HG03520 (cell line): ENCODE measurements around the gene MRPL43.
"Not testable (repeated sequence)": the region's sequence is repeated elsewhere in the genome, so short reads cannot be mapped to it uniquely, and the experiment has no call there.

ENCODE experiments used
- ATAC-seq: cut with Tn5 transposase; IDR thresholded peaks from one replicate; pipeline ENCODE4 v1.9.1; 2021; ENCODE audit warnings: mild to moderate bottlenecking, moderate library complexity; ENCODE audit not compliant: unreplicated experiment

Gene MRPL43

DNA sequence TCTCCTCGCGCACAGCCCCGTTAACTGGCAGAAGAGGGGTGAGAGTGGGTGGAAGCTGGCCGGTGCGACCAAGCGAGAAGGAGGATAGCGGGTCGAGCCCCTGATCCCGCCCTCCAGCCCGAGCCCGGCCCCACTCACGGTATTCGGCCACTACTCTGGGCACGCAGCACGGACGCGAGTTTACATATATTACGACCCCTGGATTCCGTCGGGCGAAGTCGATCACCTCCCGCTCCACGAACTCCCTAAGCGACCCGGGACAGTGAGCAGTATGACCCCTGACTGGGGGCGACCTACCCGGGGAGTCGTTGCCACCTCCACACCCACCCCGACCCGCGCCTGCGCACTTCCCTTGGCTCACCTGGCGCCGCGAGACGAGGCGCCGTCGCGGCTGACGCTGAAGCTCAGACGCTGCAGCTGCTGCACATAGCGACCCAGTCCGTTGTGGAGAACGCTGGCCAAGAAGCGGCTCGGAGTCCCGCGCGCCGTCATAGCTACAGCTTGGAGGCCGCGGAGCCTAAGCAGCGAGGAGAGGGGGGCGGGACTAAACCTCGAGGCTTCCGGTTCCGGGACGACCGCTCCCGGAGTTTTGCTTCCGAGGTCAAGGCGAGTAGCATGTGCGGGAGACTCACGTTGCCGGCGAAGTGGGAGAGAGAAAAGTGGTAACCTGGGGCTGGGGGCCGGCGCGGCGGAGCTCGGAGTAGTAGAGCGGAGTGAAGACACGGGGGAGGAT is at the start of gene MRPL43, which contains the start of gene TWNK:
Gene MRPL43, minus strand, starts transcription at position 546 of the 733 bp plus-strand sequence. Its CDS starts 54 bp downstream, at position 492.
Gene TWNK, plus strand, starts transcription at position 592 of the 733 bp plus-strand sequence. CDS start 668 bp downstream, outside the sequence.
- peak; percentile 79 for ATAC-seq

DNA sequence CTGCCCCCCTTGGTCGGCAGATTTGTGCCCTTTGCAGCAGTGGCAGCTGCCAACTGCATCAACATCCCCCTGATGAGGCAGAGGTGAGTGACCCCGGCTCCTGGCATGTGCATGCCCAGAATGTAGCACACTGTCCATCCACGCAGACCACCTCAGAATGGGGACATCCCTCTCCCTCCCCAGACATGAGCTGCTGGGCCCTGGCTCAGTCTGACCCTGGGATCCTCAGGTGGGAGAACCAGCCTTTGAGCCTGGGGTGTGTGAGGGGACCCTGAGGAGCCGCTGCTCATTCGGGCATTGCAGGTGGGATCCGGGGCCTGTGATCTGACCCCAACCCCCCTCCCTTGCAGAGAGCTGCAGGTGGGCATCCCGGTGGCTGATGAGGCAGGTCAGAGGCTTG is 49.4 kb upstream of the MRPL43 start:
- no peak for ATAC-seq

DNA sequence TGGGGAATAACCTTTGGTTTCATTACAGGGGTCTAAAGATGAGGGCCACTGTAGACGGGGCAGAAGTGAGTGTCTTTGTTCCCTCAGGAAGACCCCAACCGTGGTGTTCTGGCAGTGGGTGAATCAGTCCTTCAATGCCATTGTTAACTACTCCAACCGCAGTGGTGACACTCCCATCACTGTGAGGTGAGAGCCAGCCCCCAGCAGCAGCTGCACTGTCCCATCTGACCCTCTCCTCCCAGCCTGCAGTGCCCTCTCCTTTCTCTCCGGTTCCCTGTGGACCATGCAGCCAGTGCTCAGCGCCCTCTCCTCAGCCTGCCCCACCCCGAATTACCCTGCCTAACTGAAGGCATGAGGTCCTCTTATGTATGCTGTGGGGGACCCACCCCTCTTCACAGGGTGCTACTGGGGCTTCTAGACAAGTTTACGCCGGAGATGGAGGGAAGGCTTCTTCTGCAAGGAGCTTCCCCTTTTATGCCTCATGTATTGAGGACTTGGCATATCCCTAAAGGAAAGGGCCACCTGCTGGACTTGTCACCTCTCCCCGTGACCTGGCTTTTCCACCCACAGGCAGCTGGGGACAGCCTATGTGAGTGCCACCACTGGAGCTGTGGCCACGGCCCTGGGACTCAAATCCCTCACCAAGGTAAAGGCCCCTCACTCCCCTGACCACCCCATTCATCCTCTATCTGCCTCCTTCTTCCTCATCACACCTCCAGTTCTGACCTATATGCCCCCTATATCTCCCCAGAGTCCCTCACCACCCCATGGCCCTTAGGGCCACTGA is 48.8 kb upstream of the MRPL43 start:
- no peak for ATAC-seq

DNA sequence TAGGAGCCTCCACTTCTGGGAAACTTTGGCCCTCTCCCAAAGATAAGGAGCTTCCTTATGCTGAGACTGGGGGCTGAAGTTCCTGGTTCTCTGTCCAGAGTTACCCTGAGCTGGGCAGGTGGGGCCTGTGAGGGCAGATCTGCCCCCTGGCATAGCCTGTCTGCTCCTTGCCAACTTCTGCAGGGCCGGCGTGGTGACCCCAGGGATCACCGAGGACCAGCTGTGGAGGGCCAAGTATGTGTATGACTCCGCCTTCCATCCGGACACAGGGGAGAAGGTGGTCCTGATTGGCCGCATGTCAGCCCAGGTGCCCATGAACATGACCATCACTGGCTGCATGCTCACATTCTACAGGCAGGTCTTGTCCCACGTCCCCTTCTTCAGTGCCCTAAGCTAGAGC is 48.0 kb upstream of the MRPL43 start:
- no peak for ATAC-seq

DNA sequence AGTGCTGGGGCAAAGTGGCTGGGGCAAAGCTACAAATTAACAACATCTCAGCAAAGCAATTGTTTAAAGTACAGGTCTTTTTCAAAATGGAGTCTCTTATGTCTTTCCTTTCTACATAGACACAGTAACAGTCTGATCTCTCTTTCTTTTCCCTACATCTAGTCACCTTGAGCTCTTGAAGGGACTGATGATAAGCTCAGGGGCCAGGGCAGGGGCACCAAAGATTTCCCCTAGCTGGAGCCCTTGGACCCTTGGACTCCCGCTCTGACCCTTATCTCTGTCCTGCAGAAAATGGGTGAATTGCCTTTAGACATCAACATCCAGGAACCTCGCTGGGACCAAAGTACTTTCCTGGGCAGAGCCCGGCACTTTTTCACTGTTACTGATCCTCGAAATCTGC is 47.1 kb upstream of the MRPL43 start:
- ATAC-seq = not testable (repeated sequence)

DNA sequence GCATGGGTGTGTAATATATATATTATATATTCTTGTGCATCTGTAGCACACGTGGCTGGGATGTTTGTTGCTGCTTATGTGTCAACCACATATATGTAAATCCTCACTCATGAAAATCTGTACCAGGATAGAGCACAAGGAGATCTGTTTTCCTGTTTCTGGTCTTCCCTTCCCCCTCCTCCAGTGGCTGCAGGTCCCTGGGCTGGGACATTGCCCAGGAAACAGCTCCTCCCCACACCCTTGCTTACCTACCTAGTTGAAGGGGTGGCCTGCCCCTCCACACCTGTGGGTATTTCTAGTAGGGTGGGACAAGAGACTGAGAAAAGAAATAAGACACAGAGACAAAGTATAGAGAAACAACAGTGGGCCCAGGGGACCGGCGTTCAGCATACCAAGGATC is 46.0 kb upstream of the MRPL43 start:
- no peak for ATAC-seq

DNA sequence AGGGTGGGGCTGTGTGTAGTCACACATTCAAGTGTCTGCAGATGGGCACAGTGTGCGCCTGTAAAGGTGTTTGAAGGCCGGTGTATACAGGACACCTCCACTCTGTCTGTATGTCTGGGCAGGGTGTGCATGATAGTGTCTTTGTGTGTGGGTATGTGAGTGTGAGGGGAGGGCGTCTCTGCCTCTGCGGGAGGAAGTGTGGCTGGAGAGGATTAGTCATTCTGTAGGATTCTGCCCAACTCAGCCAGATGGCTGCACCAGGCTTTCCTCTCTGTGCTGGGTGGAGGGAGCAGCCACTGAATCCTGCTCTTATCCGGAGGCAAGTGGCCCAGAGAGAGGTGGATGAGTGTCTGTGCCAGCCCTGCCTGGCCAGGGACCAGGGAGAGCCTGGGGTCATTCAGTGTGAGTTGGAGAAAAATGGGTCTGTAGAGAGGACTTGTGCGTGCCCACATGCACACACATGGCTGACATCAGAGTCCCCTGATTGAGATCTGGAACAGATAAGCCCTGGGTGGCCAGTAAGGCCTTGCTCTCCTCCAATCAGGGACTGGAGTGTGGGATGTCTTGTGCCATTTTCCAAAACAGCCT is 45.4 kb upstream of the MRPL43 start:
- no peak for ATAC-seq

DNA sequence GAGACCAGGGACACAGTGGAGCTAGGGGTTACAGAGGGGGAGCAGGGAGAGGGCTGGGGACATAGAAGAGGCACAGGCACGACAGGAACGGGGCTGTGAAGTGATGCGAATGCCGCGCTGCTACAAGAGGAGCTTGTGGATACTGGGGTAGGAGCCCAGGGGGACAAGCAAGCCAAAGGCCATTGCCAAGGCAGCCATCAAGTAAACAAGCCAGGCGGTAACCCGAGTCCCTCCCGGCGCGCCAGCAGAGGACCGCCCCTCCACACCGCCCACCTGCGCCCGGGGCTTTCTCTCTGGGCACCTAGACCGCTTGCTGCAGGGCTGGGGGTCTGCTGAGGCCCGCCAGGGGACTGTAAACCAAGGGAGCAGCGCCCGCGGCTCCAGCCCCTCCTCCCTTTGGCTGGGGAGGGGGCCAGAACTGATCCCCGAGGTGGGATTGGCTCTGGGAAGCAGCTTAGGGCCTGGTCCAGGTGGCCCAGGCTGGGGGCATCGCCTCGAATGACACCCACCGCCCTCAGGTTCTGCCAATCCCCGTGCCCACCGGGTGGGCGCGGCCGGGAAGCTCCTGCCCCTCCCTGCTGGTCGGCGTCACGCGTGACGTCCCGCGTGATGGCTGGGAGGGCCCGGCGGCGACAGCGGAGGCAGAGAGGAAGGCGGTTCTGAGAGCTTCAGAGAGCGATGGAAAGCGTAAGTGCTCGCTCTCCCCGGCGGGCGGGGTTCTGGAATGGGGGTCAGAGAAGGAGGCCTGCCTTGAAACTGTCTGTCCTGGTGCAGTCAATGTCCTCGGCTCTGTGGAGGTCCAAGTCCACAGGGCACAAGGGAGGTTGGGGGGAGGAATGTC is 44.7 kb upstream of the MRPL43 start:
- no peak for ATAC-seq

DNA sequence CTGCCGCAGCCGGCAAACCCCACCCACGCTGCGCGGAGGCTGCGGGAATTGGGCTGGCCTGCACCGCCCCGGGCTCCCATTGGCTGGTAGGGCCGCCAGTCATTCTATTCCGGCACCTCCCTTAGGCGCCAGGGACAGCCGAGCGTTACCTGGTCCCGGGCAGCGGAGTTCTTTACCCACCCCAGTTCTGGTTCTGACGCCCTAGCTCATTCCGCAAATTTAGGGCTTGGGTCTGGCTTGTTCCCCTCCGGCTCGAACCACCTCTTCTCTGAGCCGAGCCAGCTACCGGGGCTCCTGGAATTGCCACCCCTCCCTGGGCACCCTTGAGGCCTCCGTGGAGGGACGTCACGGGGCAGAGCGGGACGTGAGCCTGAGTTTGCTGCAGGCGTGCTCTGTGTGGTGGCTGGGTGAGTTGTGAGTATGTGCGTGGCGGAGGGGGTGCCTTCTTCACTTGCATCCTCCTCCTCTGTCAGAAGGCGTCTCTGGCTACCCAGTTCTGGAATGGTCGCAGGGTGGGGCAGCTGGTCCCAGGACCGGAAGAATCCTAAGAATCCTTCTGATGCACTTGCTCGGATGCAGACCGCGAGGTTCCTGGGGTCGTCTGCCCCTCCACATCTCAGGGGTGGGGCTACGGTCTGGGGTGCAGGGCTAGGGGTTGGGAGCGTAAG is 44.0 kb upstream of the MRPL43 start, which contains the start of the genes PDZD7 and SFXN3:
Gene PDZD7, minus strand, starts transcription at position 2 of the 668 bp plus-strand sequence. CDS start 910 bp downstream, outside the sequence.
Gene SFXN3, plus strand, starts transcription at position 107 of the 668 bp plus-strand sequence. CDS start 3,461 bp downstream, outside the sequence.
- ATAC-seq = peak; percentile 87

DNA sequence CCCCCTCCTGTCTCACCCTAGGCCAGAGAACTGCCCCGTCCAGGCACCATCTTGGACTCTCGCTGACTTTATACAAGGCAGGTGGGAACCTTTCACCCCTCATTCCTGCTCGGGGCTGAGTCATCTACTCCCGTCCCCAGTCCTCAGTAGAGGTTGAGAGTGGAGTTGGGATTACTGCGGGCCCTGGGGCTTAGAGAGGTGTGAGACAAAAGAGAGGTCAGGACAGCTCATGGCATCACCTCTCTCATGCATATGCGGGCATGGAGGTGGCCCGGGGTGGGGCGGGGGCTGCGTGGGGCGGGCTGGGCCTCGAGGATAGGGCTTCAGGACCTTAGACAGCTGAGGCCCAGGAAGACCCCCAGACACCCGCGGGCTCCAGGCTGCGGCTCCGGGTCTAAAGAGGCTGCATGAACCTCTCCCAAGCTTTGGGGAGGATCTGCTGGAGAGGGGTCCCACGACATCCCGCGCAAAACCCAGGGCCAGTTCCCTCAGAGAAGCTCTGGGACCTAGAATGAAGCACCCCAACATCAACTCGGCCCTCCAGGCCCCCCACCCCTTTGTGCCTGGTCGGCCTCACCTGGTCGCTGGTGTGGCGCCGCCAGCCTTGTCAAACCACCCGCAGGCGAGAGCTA is 43.3 kb upstream of the MRPL43 start:
- no peak for ATAC-seq

DNA sequence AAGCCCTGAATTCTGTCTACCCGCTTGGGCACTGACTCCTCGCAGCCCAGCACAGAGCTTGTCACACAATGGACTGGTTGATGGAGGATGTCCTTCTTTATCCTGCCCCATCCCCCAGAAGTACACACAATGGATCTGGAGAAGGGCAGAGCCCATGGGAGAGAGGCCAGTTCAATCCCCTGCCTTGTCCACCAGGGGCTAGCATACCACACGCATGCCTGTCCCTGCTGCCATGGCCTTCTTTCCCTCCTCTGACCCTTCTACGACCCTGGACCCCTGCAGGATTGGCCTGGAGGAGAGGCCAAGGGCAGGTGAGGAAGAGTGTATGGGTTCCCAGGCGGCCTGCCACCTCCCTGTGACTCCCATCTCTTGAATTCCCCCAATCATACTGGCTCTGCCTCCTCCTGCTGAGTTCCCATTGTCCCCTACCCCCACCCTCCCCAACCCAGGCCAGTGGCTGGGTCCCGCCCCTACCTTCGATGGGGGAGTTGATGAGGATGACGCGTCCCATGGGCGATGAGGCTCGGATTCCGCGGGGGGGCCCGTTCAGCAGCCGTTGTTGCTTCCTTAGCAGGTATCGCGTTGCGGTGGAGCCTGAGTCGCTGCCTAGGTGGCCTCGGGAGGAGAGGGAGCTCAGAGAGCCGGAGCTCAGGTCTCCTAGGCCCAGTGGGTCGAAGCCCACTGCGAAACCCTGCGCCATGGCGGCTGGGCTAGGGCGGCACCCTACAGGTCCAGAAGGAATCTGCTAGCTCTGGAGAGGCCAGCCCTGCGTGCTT is 42.4 kb upstream of the MRPL43 start:
- no peak for ATAC-seq

DNA sequence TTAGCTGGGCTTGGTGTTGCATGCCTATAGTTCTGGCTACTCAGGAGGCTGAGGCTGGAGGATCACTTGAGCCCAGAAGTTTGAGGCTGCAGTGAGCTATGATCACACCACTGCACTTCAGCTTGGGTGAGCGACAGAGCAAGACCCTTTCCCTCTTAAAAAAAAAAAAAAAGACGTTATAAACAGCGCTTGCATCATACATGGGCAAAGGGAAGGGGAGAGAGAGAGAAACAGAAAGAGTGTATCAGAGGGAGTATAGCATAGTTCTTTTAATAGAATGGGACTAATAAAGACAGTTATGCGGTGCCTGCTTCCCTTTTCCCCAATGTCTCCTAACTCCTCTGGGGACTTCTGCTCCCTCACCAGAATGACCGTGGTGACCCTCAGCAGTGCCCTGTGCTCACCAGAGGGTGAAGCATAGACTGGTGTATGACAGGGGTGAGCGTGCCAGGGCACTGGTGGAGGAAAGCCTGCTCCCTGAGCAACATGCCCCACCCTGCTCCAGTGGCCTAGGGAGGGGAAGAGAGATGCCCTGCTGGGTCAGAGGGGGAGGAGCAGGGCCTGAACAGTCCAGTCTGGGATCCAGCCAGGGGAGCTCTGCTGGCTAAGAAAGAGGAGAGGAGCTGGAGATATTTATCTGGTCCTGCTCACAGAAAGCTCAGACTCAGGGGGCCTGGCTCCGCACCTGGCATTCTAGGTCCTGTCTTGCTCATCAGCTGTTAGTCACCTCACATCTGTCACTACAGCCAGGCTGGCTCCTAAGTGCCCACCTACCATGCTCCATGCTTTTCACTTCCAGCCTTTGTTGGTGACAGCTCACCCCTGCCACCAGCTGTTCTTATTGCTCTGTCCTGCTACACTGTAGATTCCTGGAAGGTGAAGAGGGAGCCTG is 41.4 kb upstream of the MRPL43 start:
- ATAC-seq = no peak

DNA sequence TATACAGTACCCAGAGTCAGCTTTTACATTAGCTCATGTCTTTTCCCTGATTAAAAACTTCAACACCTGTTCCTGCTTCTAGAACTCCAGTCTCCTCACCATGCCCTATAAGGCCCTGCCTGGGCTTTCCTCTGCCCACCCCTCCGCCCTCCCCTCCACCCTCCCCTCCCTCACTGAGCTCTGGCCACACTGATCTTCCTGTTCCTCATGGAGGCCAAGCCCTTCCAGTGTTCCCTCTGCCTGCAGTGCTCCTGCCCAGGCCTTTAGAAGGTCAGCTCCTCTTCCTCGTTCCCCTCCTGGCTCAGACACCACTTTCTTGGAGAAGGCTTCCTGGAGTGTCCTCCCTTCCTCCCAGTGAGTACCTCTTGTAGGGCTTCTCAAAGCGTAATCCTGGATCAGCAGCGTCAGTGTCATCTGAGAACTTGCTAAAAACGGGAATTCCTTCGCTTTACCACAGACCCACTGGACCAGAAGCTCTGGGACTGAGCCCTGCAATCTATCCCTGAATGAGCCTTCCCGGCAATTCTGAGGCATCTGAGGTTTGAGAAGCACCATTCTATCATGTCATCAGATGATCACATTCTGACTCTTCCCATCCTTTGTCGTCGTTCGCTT is 39.9 kb upstream of the MRPL43 start:
- no peak for ATAC-seq

DNA sequence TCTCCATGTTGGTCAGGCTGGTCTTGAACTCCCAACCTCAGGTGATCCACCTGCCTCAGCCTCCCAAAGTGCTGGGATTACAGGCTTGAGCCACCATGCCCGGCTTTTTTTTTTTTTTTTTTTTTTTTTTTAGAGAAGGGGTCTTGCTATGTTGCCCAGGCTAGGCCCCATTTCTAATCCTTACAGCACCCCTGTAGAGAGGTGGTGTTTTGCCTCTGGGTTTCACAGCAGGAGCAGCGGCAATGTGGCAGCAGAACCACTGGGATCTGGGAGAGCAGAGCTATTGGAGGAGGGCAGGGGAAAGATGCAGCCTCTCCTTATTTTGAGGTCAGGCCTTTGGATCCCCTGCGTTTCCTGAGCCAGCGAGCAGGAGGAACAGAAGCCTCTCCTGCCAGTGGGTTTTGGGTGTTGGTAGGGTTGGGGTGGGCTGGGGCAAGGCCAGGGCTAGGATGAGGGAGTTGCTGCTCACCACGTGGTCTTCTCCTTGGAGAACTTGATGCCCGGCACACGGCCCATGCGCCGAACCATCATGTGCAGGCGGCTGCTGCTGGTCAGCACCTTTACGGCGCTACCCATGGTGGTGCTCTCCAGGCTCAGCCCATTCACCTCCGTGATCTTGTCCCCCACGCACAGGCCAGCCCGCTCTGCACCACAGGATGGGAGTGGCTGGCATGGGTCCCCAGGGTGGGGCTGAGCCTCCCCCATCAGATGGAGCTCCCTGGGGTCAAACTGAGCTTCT is 35.8 kb upstream of the MRPL43 start:
- no peak for ATAC-seq

DNA sequence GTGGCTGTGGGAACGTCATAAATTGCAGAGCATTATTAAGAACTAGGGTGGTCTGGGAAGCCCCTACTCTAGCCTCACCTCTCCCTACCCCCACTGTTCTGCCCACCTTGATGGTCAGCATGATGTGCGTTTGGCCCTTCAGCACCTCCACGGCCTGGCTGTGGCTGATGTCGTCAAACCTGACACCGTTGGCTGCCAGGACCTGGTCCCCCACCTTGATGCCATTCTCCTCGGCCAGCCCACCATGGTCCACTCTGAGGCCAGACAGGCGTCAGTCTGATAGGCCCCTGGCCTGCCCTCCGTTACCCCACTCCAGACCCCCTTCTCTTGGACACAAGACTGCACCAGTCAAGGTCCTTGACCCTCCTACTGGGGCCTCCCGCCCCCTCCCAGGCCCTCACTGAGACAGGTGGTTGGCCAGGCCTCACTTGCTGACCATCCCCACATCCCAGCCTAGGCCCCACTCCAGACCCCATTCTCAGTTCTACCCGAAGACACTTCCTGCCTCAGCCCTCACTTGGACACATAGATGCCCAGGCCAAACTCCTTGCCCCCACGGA is 34.5 kb upstream of the MRPL43 start:
- ATAC-seq = no peak

DNA sequence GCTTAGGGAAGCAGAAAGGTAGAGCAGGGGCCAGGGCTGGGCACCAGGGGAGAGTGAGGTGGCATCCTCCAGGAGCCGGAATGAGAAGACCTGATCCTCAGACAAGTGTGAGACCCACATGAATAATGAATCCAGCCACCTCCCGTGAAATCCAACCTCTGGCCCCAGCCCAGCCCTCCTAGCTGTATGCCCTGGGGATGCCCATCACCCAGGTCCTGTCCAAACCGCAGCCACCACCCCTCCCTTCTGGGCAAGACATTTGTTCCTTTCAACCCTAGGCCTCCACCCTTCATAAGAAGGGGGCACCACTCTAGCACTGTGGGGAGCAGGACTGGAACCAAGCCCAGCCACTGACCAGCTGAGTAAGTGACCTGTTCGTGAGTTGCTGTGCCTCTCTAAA is 33.9 kb upstream of the MRPL43 start:
- no peak for ATAC-seq
